ENCODE results near the gene BTN3A1. TPM values are rescaled to one million over a fixed set of nuclear protein-coding genes. Genes with fewer than 3 reads are reported as not detected.

BTN3A1 gene
- total RNA-seq, 2 experiments from 2014 or later, result 33.3 to 33.4 TPM

GRCh38 chr6:26404546-26404945 lies 2.5 kb downstream of the BTN3A1 start:
- H3K27ac ChIP-seq (ENCODE audit: low read depth, low read length, poor library complexity, severe bottlenecking), result peak overlapping the region; percentile 42
- no peaks in the 10 kb centered on the region for H3K9me3 ChIP-seq (ENCODE audit: low read length)
- H2AFZ ChIP-seq (ENCODE audit: low read length), result peak overlapping the region; percentile 4; the same call in 1 of the 2 replicates
- intact Hi-C loops (cut with micrococcal nuclease; ENCODE audit: unreplicated experiment), result no loop called here
- TF ChIP-seq CTCF (conservative IDR thresholded peaks at IDR 0.05; ENCODE audit: low read length) (no peak), EZH2phosphoT487 (IDR thresholded peaks at IDR 0.05; ENCODE audit: borderline replicate concordance, low read depth, low read length) (no peak)
- peaks cover 55% of the 10 kb centered on the region for H3K4me1 ChIP-seq (ENCODE audit: insufficient read depth, low read length, poor library complexity, severe bottlenecking)
- peak overlapping the region; percentile 82 for H3K4me3 ChIP-seq (ENCODE audit: low read depth, low read length, poor library complexity, severe bottlenecking)
- no TSS peak for BruUV-seq (replicated peaks)
- ChIA-PET CTCF (ENCODE audit: unreplicated experiment) (no interaction called here), POLR2A (interaction anchor here (0.6 to 1.0 kb wide), 5 partner anchors 21 to 66 kb away, joined by 3 to 6 read pairs (median 4); no protein-coding TSS in a partner anchor)
- H4K20me1 ChIP-seq (ENCODE audit: insufficient read depth, low read length), result no peaks in the 10 kb centered on the region
- H3K4me2 ChIP-seq (ENCODE audit: low read length), result peak overlapping the region; percentile 84
- H3K9me2 ChIP-seq (ENCODE audit: insufficient read depth, low read length), result no peaks in the 10 kb centered on the region
- peaks cover 41% of the 10 kb centered on the region for H3K36me3 ChIP-seq (ENCODE audit: insufficient read depth, low read length)
- peak; percentile 51 for DNase-seq (ENCODE audit: low spot score)
- peaks cover 25% of the 10 kb centered on the region; the same call in 1 of the 2 replicates for H3K79me2 ChIP-seq (ENCODE audit: insufficient read depth, low read depth, low read length)

- Histone ChIP-seq H3K4me2 (ENCODE audit: low read length) (no peak overlapping the region), H3K79me2 (ENCODE audit: insufficient read depth, low read depth, low read length) (peaks cover 7% of the 10 kb centered on the region; the same call in 1 of the 2 replicates), H3K36me3 (ENCODE audit: insufficient read depth, low read length) (peaks cover 85% of the 10 kb centered on the region), H3K4me3 (ENCODE audit: low read depth, low read length, poor library complexity, severe bottlenecking) (no peak overlapping the region), H3K27ac (ENCODE audit: low read depth, low read length, poor library complexity, severe bottlenecking) (no peak overlapping the region), H3K9me2 (ENCODE audit: insufficient read depth, low read length) (no peaks in the 10 kb centered on the region), H2AFZ (ENCODE audit: low read length) (no peak overlapping the region), H3K4me1 (ENCODE audit: insufficient read depth, low read length, poor library complexity, severe bottlenecking) (peaks cover 38% of the 10 kb centered on the region), H3K9me3 (ENCODE audit: low read length) (no peaks in the 10 kb centered on the region), H4K20me1 (ENCODE audit: insufficient read depth, low read length) (no peaks in the 10 kb centered on the region)
- DNase-seq (ENCODE audit: low spot score), result no peak
- no peak for TF ChIP-seq EZH2phosphoT487 (IDR thresholded peaks at IDR 0.05; ENCODE audit: borderline replicate concordance, low read depth, low read length)
- 0 out of 2 replicates have a peak, but pooled peaks have one; percentile 15 for TF ChIP-seq CTCF (conservative IDR thresholded peaks at IDR 0.05; ENCODE audit: low read length)
- no TSS peak for BruUV-seq (replicated peaks)
- POLR2A ChIA-PET, result no interaction called here
- intact Hi-C loops (cut with micrococcal nuclease; ENCODE audit: unreplicated experiment), result no loop called here
- CTCF ChIA-PET (ENCODE audit: unreplicated experiment), result no interaction called here
Measured at GRCh38 chr6:26408828-26409730, 7.0 kb downstream of the BTN3A1 start.

GRCh38 chr6:26411751-26412150 lies 9.7 kb downstream of the BTN3A1 start:
- H3K9me2 ChIP-seq (ENCODE audit: insufficient read depth, low read length), result no peaks in the 10 kb centered on the region
- H3K9me3 ChIP-seq (ENCODE audit: low read length), result peaks cover 11% of the 10 kb centered on the region
- no peak overlapping the region for H3K27ac ChIP-seq (ENCODE audit: low read depth, low read length, poor library complexity, severe bottlenecking)
- H3K4me2 ChIP-seq (ENCODE audit: low read length), result no peak overlapping the region
- no peak overlapping the region for H2AFZ ChIP-seq (ENCODE audit: low read length)
- ChIA-PET POLR2A (no interaction called here), CTCF (ENCODE audit: unreplicated experiment) (interaction anchor here (1.0 kb wide), 1 partner anchor 12 kb away, joined by 3 read pairs; no protein-coding TSS in a partner anchor)
- no TSS peak for BruUV-seq (replicated peaks)
- H3K36me3 ChIP-seq (ENCODE audit: insufficient read depth, low read length), result peaks cover 95% of the 10 kb centered on the region
- TF ChIP-seq CTCF (conservative IDR thresholded peaks at IDR 0.05; ENCODE audit: low read length), result no peak
- no peak for TF ChIP-seq EZH2phosphoT487 (IDR thresholded peaks at IDR 0.05; ENCODE audit: borderline replicate concordance, low read depth, low read length)
- peaks cover 27% of the 10 kb centered on the region for H3K4me1 ChIP-seq (ENCODE audit: insufficient read depth, low read length, poor library complexity, severe bottlenecking)
- no peaks in the 10 kb centered on the region for H3K79me2 ChIP-seq (ENCODE audit: insufficient read depth, low read depth, low read length)
- no peak for DNase-seq (ENCODE audit: low spot score)
- H4K20me1 ChIP-seq (ENCODE audit: insufficient read depth, low read length), result no peaks in the 10 kb centered on the region
- no peak overlapping the region for H3K4me3 ChIP-seq (ENCODE audit: low read depth, low read length, poor library complexity, severe bottlenecking)
- intact Hi-C loops (cut with micrococcal nuclease; ENCODE audit: unreplicated experiment), result no loop called here

Measured in OCI-LY7 (cell line).